HUES64 (cell line): ENCODE measurements around the gene TAP1.
A peak's percentile ranks its signal among the peaks of the same experiment; 100 is the strongest.

Source experiments
- H3K27ac ChIP-seq: 2 replicates; pipeline ENCODE4 v1.7.0; 2013; ENCODE audit warnings: low read depth, low read length, inconsistent platforms
- H3K27me3 ChIP-seq: 2 replicates; pipeline ENCODE4 v1.6.1; 2013; ENCODE audit warnings: mild to moderate bottlenecking, low read length; ENCODE audit not compliant: insufficient read depth
- H3K36me3 ChIP-seq: 2 replicates; pipeline ENCODE4 v1.6.1; 2013; ENCODE audit warnings: mild to moderate bottlenecking, low read length; ENCODE audit not compliant: insufficient read depth
- H3K4me1 ChIP-seq: 2 replicates; pipeline ENCODE4 v1.6.1; 2013; ENCODE audit warnings: mild to moderate bottlenecking, low read length, moderate library complexity; ENCODE audit not compliant: insufficient read depth
- H3K4me3 ChIP-seq: 2 replicates; pipeline ENCODE4 v1.5.1; 2013; ENCODE audit warnings: mild to moderate bottlenecking, low read length, moderate library complexity
- H3K9ac ChIP-seq: 2 replicates; pipeline ENCODE4 v1.6.1; 2013; ENCODE audit warnings: mild to moderate bottlenecking, low read depth, low read length
- H3K9me3 ChIP-seq: 2 replicates; pipeline ENCODE4 v1.6.1; 2013; ENCODE audit warnings: low read depth, low read length; ENCODE audit not compliant: insufficient read depth
- WGBS: fragments of 150-250, 120-280 bp; methylation state at CpG from one replicate; pipeline ENCODE4 v1.1.7; 2013; ENCODE audit warnings: missing lambda C conversion rate; 5-methylcytosine and 5-hydroxymethylcytosine counted together

Gene TAP1

DNA sequence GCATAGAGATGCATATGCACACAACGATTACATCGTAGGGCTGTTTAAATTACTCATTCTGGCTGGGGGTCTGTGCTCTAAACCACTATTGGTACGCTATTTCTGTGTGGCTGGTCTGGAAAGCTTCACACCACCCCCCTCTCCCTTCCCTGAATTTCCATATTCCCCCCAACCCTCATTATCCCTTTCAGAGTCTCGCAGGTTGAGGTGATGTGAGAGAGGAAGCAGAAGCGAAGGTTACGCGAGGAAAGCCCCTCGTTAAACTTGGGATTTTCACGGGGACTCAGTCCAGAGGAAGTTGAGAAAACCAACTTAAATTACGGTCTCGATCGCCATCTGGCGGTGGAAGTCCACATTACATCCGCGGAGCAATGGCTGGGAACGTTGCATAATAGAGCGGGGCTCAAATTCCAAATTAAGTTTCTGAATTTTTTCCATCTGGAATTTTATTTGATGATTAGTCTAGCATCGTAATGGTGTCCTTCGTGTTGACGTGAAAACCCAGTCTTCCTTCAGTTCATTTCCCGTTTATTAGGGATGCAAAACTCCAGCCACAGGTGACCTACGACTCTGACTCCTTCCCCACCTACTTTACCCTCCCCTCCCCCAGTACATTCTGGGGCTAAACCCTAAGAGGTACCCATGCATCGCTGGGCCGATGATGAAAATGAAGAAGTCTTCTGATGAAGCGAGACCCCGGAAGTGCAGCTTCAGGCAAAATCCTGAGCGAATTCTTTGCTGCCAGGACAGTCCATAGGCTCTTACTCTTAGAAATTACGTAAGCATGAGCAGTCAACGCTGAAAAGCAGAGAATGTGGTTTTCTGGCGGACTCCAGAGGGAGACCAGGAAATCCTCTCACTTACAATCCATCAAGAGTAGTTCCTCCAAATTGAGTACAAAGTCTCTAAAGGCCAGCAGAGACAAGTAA is 56.4 kb downstream of the TAP1 start:
- Histone ChIP-seq H3K27ac (no peak overlapping the region), H3K4me3 (peak overlapping the region; percentile 43), H3K36me3 (no peaks in the 10 kb centered on the region), H3K27me3 (no peaks in the 10 kb centered on the region; the same call in 1 of the 2 replicates), H3K9ac (peak overlapping the region; percentile 29; the same call in 1 of the 2 replicates), H3K4me1 (peaks cover 3% of the 10 kb centered on the region; the same call in 1 of the 2 replicates), H3K9me3 (peaks cover 3% of the 10 kb centered on the region; the same call in 1 of the 2 replicates)
- 22% methylated on average over 30 of the region's 30 CpGs for WGBS
